Measurements from ENCODE around the gene CEP250.
A peak's percentile ranks its signal among the peaks of the same experiment; 100 is the strongest.

Gene CEP250, protein sequence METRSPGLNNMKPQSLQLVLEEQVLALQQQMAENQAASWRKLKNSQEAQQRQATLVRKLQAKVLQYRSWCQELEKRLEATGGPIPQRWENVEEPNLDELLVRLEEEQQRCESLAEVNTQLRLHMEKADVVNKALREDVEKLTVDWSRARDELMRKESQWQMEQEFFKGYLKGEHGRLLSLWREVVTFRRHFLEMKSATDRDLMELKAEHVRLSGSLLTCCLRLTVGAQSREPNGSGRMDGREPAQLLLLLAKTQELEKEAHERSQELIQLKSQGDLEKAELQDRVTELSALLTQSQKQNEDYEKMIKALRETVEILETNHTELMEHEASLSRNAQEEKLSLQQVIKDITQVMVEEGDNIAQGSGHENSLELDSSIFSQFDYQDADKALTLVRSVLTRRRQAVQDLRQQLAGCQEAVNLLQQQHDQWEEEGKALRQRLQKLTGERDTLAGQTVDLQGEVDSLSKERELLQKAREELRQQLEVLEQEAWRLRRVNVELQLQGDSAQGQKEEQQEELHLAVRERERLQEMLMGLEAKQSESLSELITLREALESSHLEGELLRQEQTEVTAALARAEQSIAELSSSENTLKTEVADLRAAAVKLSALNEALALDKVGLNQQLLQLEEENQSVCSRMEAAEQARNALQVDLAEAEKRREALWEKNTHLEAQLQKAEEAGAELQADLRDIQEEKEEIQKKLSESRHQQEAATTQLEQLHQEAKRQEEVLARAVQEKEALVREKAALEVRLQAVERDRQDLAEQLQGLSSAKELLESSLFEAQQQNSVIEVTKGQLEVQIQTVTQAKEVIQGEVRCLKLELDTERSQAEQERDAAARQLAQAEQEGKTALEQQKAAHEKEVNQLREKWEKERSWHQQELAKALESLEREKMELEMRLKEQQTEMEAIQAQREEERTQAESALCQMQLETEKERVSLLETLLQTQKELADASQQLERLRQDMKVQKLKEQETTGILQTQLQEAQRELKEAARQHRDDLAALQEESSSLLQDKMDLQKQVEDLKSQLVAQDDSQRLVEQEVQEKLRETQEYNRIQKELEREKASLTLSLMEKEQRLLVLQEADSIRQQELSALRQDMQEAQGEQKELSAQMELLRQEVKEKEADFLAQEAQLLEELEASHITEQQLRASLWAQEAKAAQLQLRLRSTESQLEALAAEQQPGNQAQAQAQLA (N-terminal part only)
- long read RNA-seq, transcript CEP250-201 (10 exons, 1,419 nt), result major isoform, 6 of 152 reads
- long read RNA-seq, partial matches to known transcripts, result 45 of 152 reads
- long read RNA-seq, other reads (novel, unspliced or antisense), result 101 of 152 reads

GRCh38 chr20:35454881-35455609 is at the start of gene CEP250:
TSS of gene CEP250 (plus strand) at chr20:35455598. CDS start at chr20:35462368, 6,770 bp downstream.
- TF ChIP-seq CTCF (IDR thresholded peaks at IDR 0.05; ENCODE audit: insufficient read depth, low read length) (no peak), GABPA (IDR thresholded peaks at IDR 0.05; ENCODE audit: low read depth) (no peak), POLR2AphosphoS5 (IDR thresholded peaks at IDR 0.05; ENCODE audit: low read depth) (peak; percentile 19; the same call in 1 of the 2 replicates), SPI1 (IDR thresholded peaks at IDR 0.05; ENCODE audit: borderline replicate concordance, low read depth) (no peak)
- TF ChIP-seq, protein P1, sequence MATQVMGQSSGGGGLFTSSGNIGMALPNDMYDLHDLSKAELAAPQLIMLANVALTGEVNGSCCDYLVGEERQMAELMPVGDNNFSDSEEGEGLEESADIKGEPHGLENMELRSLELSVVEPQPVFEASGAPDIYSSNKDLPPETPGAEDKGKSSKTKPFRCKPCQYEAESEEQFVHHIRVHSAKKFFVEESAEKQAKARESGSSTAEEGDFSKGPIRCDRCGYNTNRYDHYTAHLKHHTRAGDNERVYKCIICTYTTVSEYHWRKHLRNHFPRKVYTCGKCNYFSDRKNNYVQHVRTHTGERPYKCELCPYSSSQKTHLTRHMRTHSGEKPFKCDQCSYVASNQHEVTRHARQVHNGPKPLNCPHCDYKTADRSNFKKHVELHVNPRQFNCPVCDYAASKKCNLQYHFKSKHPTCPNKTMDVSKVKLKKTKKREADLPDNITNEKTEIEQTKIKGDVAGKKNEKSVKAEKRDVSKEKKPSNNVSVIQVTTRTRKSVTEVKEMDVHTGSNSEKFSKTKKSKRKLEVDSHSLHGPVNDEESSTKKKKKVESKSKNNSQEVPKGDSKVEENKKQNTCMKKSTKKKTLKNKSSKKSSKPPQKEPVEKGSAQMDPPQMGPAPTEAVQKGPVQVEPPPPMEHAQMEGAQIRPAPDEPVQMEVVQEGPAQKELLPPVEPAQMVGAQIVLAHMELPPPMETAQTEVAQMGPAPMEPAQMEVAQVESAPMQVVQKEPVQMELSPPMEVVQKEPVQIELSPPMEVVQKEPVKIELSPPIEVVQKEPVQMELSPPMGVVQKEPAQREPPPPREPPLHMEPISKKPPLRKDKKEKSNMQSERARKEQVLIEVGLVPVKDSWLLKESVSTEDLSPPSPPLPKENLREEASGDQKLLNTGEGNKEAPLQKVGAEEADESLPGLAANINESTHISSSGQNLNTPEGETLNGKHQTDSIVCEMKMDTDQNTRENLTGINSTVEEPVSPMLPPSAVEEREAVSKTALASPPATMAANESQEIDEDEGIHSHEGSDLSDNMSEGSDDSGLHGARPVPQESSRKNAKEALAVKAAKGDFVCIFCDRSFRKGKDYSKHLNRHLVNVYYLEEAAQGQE (IDR thresholded peaks at IDR 0.05; ENCODE audit: insufficient replicate concordance, low read depth), result peak; percentile 11
- no peaks in the 10 kb centered on the region for H3K27me3 ChIP-seq (ENCODE audit: insufficient read depth, poor library complexity, severe bottlenecking)
- H3K4me3 ChIP-seq (replicated peaks; ENCODE audit: insufficient read depth, low read length), result peak within 1 kb of the TSS; percentile 68
- peak within 1 kb of the TSS; percentile 99 for H3K27ac ChIP-seq (replicated peaks)
- DNase-seq (ENCODE audit: low read depth in 1 of 2, low spot score in 1 of 2), result peak; percentile 90 to 94

GRCh38 chr20:35405775-35406174 is 49.6 kb upstream of the CEP250 start:
- no peak overlapping the region for H3K4me3 ChIP-seq (replicated peaks; ENCODE audit: insufficient read depth, low read length)
- no peak overlapping the region for H3K27ac ChIP-seq (replicated peaks)
- no peaks in the 10 kb centered on the region for H3K27me3 ChIP-seq (ENCODE audit: insufficient read depth, poor library complexity, severe bottlenecking)
- TF ChIP-seq CTCF (IDR thresholded peaks at IDR 0.05; ENCODE audit: insufficient read depth, low read length), result no peak
- no peak for TF ChIP-seq SPI1 (IDR thresholded peaks at IDR 0.05; ENCODE audit: borderline replicate concordance, low read depth)
- TF ChIP-seq POLR2AphosphoS5 (IDR thresholded peaks at IDR 0.05; ENCODE audit: low read depth), result no peak
- TF ChIP-seq, protein P1 (IDR thresholded peaks at IDR 0.05; ENCODE audit: insufficient replicate concordance, low read depth), result no peak
- no peak for TF ChIP-seq GABPA (IDR thresholded peaks at IDR 0.05; ENCODE audit: low read depth)
- no peak for DNase-seq (ENCODE audit: low read depth in 1 of 2, low spot score in 1 of 2)

DNA sequence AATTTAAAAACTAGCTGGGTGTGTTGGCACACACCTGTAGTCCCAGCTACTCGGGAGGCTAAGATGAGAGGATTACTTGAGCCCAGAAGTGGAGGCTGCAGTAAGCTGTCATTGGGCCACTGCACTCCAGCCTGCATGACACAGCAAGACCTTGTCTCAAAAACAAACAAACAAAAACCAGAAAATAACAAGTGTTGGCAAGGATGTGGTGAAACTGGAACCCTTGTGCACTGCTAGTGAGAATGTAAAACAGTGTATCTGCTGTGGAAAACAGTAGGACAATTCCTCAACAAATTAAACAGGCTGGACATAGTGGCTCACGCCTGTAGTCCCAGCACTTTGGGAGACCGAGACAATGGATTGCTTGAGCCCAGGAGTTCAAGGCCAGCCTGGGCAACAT is 47.1 kb upstream of the CEP250 start:
- no peak for TF ChIP-seq GABPA (IDR thresholded peaks at IDR 0.05; ENCODE audit: low read depth)
- no peak for TF ChIP-seq CTCF (IDR thresholded peaks at IDR 0.05; ENCODE audit: insufficient read depth, low read length)
- TF ChIP-seq POLR2AphosphoS5 (IDR thresholded peaks at IDR 0.05; ENCODE audit: low read depth), result no peak
- TF ChIP-seq, protein P1 (IDR thresholded peaks at IDR 0.05; ENCODE audit: insufficient replicate concordance, low read depth), result no peak
- no peak for TF ChIP-seq SPI1 (IDR thresholded peaks at IDR 0.05; ENCODE audit: borderline replicate concordance, low read depth)
- no peaks in the 10 kb centered on the region for H3K27me3 ChIP-seq (ENCODE audit: insufficient read depth, poor library complexity, severe bottlenecking)
- no peak overlapping the region for H3K4me3 ChIP-seq (replicated peaks; ENCODE audit: insufficient read depth, low read length)
- no peak overlapping the region for H3K27ac ChIP-seq (replicated peaks)
- DNase-seq (ENCODE audit: low read depth in 1 of 2, low spot score in 1 of 2), result no peak

Measured in HL-60 (cell line).